ENCODE data around the gene MRPL43. TPM values are rescaled to one million over a fixed set of nuclear protein-coding genes. Genes with fewer than 3 reads are reported as not detected.

Gene MRPL43
- total and polyA plus RNA-seq, 12 donors, result 58.4 to 214 (median 129) TPM

DNA sequence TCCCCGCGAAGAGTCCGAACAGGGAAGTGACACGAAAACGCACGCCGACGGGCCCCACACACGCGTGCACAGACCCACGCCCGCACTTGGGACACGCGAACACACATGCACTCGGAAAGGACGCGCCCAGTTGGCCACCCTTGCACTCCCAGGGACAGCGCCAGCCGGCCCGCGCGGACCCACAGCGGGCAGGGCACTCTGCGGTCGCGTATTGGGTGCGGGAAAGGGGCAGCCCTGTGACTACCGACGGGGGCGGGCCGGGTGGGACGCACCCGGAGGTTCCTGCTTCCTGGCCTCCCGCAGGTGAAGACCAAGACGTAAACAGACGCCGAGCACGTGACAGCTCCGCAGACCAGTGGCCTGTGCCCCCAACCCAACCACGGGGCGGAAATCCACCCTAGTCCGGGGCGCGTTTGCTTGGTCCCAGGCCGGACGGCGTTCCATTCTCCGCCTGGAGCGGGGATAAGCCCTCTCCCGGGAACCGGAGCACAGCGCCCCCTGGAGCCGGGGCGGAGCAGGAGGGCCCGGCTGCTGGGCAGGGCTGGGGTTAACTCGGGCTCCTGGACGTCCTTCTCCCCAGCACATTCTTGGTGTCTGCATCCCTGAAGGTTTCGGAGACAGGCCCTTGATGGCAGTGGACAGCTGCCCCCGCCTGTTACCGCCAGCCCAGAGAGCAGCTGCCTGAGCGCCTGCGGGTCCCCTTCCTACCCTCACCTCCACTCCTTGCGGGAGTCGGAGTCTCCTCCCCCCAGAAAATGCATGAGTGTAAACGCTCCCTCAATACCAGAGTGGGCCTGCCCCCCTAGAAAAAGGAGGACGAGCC is 10.3 kb upstream of the MRPL43 start:
- WGBS, 4 donors, result 0 to 1% (median 0%) methylated on average over 3 to 66 of the region's 66 CpGs
- Histone ChIP-seq H3K4me3 (peak overlapping the region; percentile 55 to 86 (median 73)), H3K4me1 (replicated peaks in 1 of 2) (peaks cover 24 to 36% of the 10 kb centered on the region in 2 donors), H3K36me3 (replicated peaks in 1 of 2) (peaks cover 0 to 12% of the 10 kb centered on the region in 2 donors), H3K27me3 (no peaks in the 10 kb centered on the region), H3K27ac (peak overlapping the region; percentile 97 to 100 (median 100)), H3K9me3 (replicated peaks in 1 of 3) (no peaks in the 10 kb centered on the region)
- intact Hi-C loops (cut with DNase I), result no loop called here
- TF ChIP-seq, protein P1, sequence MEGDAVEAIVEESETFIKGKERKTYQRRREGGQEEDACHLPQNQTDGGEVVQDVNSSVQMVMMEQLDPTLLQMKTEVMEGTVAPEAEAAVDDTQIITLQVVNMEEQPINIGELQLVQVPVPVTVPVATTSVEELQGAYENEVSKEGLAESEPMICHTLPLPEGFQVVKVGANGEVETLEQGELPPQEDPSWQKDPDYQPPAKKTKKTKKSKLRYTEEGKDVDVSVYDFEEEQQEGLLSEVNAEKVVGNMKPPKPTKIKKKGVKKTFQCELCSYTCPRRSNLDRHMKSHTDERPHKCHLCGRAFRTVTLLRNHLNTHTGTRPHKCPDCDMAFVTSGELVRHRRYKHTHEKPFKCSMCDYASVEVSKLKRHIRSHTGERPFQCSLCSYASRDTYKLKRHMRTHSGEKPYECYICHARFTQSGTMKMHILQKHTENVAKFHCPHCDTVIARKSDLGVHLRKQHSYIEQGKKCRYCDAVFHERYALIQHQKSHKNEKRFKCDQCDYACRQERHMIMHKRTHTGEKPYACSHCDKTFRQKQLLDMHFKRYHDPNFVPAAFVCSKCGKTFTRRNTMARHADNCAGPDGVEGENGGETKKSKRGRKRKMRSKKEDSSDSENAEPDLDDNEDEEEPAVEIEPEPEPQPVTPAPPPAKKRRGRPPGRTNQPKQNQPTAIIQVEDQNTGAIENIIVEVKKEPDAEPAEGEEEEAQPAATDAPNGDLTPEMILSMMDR (IDR thresholded peaks at IDR 0.05), result peak; percentile 79 to 91 (median 87)
- peak in 1 of 2 donors; percentile 57 for TF ChIP-seq POLR2A (IDR thresholded peaks at IDR 0.05)
- peak; percentile 81 to 89 (median 84) for DNase-seq

DNA sequence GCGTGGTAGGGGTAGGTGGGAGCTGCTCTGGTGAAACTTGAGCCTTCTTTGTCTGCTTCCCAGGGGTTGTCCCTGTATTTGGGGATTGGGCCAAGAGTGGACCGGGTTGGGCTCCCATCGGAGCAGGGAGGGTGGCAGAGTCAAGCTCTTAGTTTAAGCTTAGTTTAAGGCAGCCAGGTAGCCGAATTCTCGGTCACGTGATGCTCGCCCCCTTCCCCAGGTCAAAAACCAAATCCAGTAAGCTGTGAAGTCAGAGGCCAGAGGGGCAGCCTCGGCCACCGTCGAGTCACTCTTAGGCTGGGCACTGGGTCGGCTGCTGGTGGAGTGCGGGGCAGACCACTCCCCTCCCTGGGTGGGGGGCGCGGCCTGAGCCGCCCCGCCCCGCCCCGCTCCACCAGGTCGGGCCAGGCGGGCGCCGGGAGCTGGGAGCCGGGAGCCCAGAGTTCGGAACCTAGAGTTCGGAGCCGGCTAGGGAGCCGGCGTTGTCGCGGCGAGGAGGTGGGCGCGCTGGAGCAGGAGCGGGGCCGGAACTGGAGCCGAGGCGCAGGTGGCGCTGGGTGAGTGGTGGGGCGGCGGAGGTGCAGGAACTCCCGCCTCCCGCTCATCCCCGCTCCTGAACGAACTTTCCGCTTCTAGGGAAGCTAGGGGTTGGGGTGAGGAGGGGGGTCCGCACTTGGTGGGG is 9.5 kb upstream of the MRPL43 start:
- peaks cover 20 to 28% of the 10 kb centered on the region in 2 donors for H3K4me1 ChIP-seq (replicated peaks in 1 of 2)
- WGBS, 4 donors, result 4 to 19% (median 5%) methylated on average over 5 to 46 of the region's 46 CpGs
- intact Hi-C loops (cut with DNase I), result no loop called here

DNA sequence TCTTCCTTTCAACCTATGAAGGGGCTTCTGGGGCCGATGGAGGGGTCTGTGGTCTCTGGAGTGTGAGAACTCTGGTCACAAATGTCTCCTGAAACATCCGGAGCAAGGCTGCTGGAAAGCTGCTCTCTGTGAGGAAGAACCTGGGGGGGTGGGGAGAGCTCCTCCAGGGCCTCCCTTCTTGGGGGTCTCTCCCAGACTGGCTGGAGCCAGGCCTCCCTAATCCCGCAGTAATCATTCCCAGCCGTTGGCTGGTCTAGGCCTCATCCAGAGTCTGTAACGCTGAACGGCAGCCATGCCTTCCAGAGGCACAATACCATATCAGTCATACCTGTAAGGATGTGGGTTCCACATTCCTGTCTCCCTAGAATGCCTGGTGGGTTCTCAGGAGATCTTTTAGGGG is 7.9 kb upstream of the MRPL43 start:
- Histone ChIP-seq H3K27me3 (no peaks in the 10 kb centered on the region), H3K36me3 (replicated peaks in 1 of 2) (peaks cover 0 to 25% of the 10 kb centered on the region in 2 donors), H3K27ac (no peak overlapping the region), H3K9me3 (replicated peaks in 1 of 3) (no peaks in the 10 kb centered on the region), H3K4me1 (replicated peaks in 1 of 2) (peaks cover 8 to 13% of the 10 kb centered on the region in 2 donors), H3K4me3 (no peak overlapping the region)
- DNase-seq, result no peak
- 65 to 73% (median 70%) methylated on average over 6 of the region's 6 CpGs for WGBS, 4 donors
- no peak for TF ChIP-seq POLR2A (IDR thresholded peaks at IDR 0.05)
- TF ChIP-seq, protein P1 (IDR thresholded peaks at IDR 0.05), result no peak
- intact Hi-C loops (cut with DNase I), result loop anchor here in 1 of 2 donors (2.0 kb wide), 1 partner anchor 20 kb away; no protein-coding TSS in a partner anchor

More for the DNA sequence above, 9.5 kb upstream of the MRPL43 start:
- TF ChIP-seq, protein P1 (IDR thresholded peaks at IDR 0.05), result peak in 1 of 6 experiments; percentile 7
- peak in 1 of 2 donors; percentile 20 for TF ChIP-seq POLR2A (IDR thresholded peaks at IDR 0.05)
- no peaks in the 10 kb centered on the region for H3K27me3 ChIP-seq
- DNase-seq, result peak in 3 of 7 donors; percentile 48 to 66 (median 59)
- no peaks in the 10 kb centered on the region for H3K9me3 ChIP-seq (replicated peaks in 1 of 3)
- H3K4me3 ChIP-seq, result peak overlapping the region; percentile 55 to 86 (median 73)
- peak overlapping the region; percentile 97 to 100 (median 100) for H3K27ac ChIP-seq
- H3K36me3 ChIP-seq (replicated peaks in 1 of 2), result peaks cover 0 to 11% of the 10 kb centered on the region in 2 donors

All from adrenal gland (tissue), 12 donors.